ENCODE data around the gene ARHGAP32. TPM values are rescaled to one million over a fixed set of nuclear protein-coding genes. Genes with fewer than 3 reads are reported as not detected.

Gene ARHGAP32
- total RNA-seq, 1 donor from 2014 or later, result 42.3 TPM

DNA sequence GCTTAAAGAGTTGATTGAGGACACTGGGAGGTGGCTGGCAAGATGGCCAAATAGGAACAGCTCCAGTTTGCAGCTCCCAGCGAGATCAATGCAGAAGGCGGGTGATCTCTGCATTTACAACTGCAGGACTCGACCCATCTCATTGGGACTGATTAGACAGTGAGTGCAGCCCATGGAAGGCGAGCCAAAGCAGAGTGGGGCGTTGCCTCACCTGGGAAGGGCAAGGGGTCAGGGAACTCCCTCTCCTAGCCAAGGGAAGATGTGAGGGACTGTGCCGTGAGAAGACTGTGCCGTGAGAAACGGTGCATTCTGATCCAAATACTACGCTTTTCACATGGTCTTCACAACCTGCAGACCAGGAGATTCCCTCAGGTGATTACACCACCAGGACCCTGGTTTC, 36.4 kb downstream of the ARHGAP32 start:
- no peak for TF ChIP-seq CTCF (IDR thresholded peaks at IDR 0.05; ENCODE audit: unreplicated experiment)
- no peak overlapping the region for H3K4me3 Mint-ChIP-seq (ENCODE audit: low read depth)
- H3K27me3 Mint-ChIP-seq, result no peaks in the 10 kb centered on the region
- H3K9me3 Mint-ChIP-seq (ENCODE audit: low read depth), result peaks cover 56% of the 10 kb centered on the region
- no peak for DNase-seq (ENCODE audit: low spot score, unreplicated experiment)
- peaks cover 56% of the 10 kb centered on the region for H3K36me3 Mint-ChIP-seq (ENCODE audit: insufficient read depth)
- no peaks in the 10 kb centered on the region for H3K4me1 Mint-ChIP-seq (ENCODE audit: low read depth)
- H3K27ac Mint-ChIP-seq, result no peak overlapping the region

DNA sequence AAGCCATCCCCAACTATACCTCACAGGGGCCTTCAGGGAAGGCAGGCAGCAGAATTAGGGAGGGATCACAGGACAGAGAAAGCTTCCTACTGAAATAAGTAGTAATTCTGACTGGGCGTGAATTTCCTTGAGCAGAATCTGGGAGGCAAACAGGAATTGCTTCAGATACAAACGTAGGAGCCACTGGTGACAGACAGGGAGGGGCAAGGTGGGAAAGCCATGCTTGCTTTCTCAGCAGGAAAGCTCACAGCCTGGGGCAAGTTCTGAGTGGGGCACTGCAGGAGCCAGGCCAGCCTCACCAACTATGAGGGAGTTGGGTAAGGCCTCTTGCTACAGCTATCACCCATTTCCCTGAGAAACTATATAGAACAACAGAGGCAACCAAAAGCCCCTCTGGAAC, 43.6 kb downstream of the ARHGAP32 start:
- H3K4me1 Mint-ChIP-seq (ENCODE audit: low read depth), result peaks cover under 1% of the 10 kb centered on the region
- H3K36me3 Mint-ChIP-seq (ENCODE audit: insufficient read depth), result peaks cover 36% of the 10 kb centered on the region
- H3K4me3 Mint-ChIP-seq (ENCODE audit: low read depth), result no peak overlapping the region
- no peak overlapping the region for H3K27ac Mint-ChIP-seq
- H3K27me3 Mint-ChIP-seq, result no peaks in the 10 kb centered on the region
- no peak for TF ChIP-seq CTCF (IDR thresholded peaks at IDR 0.05; ENCODE audit: unreplicated experiment)
- DNase-seq (ENCODE audit: low spot score, unreplicated experiment), result no peak
- peaks cover 49% of the 10 kb centered on the region for H3K9me3 Mint-ChIP-seq (ENCODE audit: low read depth)

- DNase-seq (ENCODE audit: low spot score, unreplicated experiment), result no peak
- Mint-ChIP-seq H3K4me1 (ENCODE audit: low read depth) (peaks cover 3% of the 10 kb centered on the region), H3K4me3 (ENCODE audit: low read depth) (no peak overlapping the region), H3K36me3 (ENCODE audit: insufficient read depth) (peaks cover 19% of the 10 kb centered on the region), H3K27ac (no peak overlapping the region), H3K27me3 (no peaks in the 10 kb centered on the region), H3K9me3 (ENCODE audit: low read depth) (peaks cover 28% of the 10 kb centered on the region)
- TF ChIP-seq CTCF (IDR thresholded peaks at IDR 0.05; ENCODE audit: unreplicated experiment), result no peak
Measured at GRCh38 chr11:129146191-129146590, 45.9 kb downstream of the ARHGAP32 start.

DNA sequence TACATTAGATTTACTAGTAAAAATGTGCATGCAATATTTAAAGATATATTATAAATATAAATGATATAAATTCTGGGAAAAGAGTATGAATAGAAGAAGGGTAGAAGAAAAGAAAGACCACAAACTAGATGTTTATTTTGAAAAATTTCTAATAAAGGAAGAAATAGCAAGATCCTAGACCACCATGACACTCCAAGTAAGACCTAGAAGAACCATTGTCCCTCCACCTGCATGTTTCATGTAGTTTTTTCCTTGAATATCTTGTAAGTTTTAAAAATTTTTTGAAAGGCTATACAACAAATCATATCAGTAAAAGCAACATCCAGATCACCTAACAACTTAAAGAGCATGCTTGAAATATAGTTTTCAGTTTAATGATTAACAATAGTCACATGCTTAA, 46.8 kb downstream of the ARHGAP32 start:
- Mint-ChIP-seq H3K4me1 (ENCODE audit: low read depth) (peaks cover 3% of the 10 kb centered on the region), H3K9me3 (ENCODE audit: low read depth) (peaks cover 18% of the 10 kb centered on the region), H3K27me3 (no peaks in the 10 kb centered on the region), H3K27ac (no peak overlapping the region), H3K36me3 (ENCODE audit: insufficient read depth) (peaks cover 10% of the 10 kb centered on the region), H3K4me3 (ENCODE audit: low read depth) (no peak overlapping the region)
- DNase-seq (ENCODE audit: low spot score, unreplicated experiment), result no peak
- no peak for TF ChIP-seq CTCF (IDR thresholded peaks at IDR 0.05; ENCODE audit: unreplicated experiment)

DNA sequence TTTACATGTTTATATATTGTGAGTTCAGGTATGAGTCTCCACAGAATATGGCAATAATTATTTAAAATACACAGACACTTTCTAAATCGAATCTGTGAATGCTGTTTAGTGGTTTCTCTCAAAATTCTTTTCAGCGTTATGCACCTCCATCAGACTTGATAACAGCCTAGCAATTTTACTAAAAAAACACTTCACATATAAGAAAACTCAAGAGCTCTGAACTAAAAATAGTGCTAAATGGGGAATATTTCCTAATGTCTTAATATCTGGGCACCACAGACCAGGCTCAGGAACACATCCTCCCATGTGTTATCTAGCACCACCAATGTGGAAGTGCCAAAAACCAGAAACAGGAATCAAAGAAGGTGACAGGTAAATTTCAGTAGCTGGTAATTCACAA, 47.9 kb downstream of the ARHGAP32 start:
- DNase-seq (ENCODE audit: low spot score, unreplicated experiment), result no peak
- Mint-ChIP-seq H3K36me3 (ENCODE audit: insufficient read depth) (peaks cover 5% of the 10 kb centered on the region), H3K4me1 (ENCODE audit: low read depth) (peaks cover 3% of the 10 kb centered on the region), H3K27ac (no peak overlapping the region), H3K4me3 (ENCODE audit: low read depth) (no peak overlapping the region), H3K9me3 (ENCODE audit: low read depth) (peaks cover 11% of the 10 kb centered on the region), H3K27me3 (no peaks in the 10 kb centered on the region)
- no peak for TF ChIP-seq CTCF (IDR thresholded peaks at IDR 0.05; ENCODE audit: unreplicated experiment)
